Progenitor cell of endocrine pancreas (in vitro differentiated cells): ENCODE results near the gene SORL1. TPM values are rescaled to one million over a fixed set of nuclear protein-coding genes. Genes with fewer than 3 reads are reported as not detected.

Experiments
- DNase-seq: peaks from one replicate; pipeline ENCODE4 v3.0.0; 2021; ENCODE audit warnings: low spot score; ENCODE audit not compliant: unreplicated experiment
- H3K27ac Mint-ChIP-seq: 2 replicates; pipeline ENCODE4 v1.8.0; 2021; ENCODE audit warnings: mild to moderate bottlenecking, moderate library complexity, mixed read lengths
- H3K27me3 Mint-ChIP-seq: 2 replicates; pipeline ENCODE4 v1.8.0; 2021; ENCODE audit warnings: mixed read lengths
- H3K36me3 Mint-ChIP-seq: 2 replicates; pipeline ENCODE4 v1.8.0; 2022; ENCODE audit warnings: mixed read lengths; ENCODE audit not compliant: insufficient read depth
- H3K4me1 Mint-ChIP-seq: 2 replicates; pipeline ENCODE4 v1.8.0; 2021; ENCODE audit warnings: low read depth, mixed read lengths
- H3K4me3 Mint-ChIP-seq: 2 replicates; pipeline ENCODE4 v1.8.0; 2021; ENCODE audit warnings: low read depth, mild to moderate bottlenecking, moderate library complexity, mixed read lengths
- H3K9me3 Mint-ChIP-seq: 2 replicates; pipeline ENCODE4 v1.8.0; 2021; ENCODE audit warnings: low read depth, mixed read lengths
- total RNA-seq: library from RNA; stranded (reverse); gene quantifications from 2 replicates; pipeline ENCODE4 v1.2.1, GENCODE V29; 2021
- TF ChIP-seq, protein P1 (sequence below): fragments of 200-600 bp; sonication (generic); IDR thresholded peaks from one replicate; pipeline ENCODE4 v1.5.0; 2021; ENCODE audit warnings: antibody characterized with exemption, mild to moderate bottlenecking; ENCODE audit not compliant: unreplicated experiment

Gene SORL1
- total RNA-seq, 1 donor from 2014 or later = 31.8 TPM

DNA sequence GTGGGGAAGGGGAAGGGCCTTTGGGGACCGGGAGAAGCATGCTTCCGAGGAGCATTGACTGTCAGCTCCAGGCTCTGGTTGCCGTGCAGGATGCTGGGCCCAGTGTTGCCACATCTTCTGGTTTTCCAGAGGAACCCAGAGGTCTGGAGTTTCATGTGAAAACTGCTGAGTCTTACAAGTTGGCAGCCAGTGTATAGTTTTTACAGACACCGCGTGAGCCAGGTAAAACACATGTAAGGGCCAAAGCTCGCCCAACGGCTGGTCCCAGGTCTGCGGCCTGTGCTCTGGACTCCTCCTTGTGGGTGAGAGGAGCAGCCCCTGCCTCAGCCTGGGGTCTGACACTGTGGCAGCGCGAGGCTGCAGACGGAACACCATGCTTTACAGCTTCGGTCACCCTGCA, 19.1 kb downstream of the SORL1 start:
- H3K4me3 Mint-ChIP-seq = no peak overlapping the region
- no peak for DNase-seq
- peaks cover 2% of the 10 kb centered on the region for H3K36me3 Mint-ChIP-seq
- no peaks in the 10 kb centered on the region for H3K9me3 Mint-ChIP-seq
- no peak overlapping the region for H3K27ac Mint-ChIP-seq
- no peaks in the 10 kb centered on the region for H3K27me3 Mint-ChIP-seq
- TF ChIP-seq, protein P1, sequence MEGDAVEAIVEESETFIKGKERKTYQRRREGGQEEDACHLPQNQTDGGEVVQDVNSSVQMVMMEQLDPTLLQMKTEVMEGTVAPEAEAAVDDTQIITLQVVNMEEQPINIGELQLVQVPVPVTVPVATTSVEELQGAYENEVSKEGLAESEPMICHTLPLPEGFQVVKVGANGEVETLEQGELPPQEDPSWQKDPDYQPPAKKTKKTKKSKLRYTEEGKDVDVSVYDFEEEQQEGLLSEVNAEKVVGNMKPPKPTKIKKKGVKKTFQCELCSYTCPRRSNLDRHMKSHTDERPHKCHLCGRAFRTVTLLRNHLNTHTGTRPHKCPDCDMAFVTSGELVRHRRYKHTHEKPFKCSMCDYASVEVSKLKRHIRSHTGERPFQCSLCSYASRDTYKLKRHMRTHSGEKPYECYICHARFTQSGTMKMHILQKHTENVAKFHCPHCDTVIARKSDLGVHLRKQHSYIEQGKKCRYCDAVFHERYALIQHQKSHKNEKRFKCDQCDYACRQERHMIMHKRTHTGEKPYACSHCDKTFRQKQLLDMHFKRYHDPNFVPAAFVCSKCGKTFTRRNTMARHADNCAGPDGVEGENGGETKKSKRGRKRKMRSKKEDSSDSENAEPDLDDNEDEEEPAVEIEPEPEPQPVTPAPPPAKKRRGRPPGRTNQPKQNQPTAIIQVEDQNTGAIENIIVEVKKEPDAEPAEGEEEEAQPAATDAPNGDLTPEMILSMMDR = no peak
- peaks cover 19% of the 10 kb centered on the region for H3K4me1 Mint-ChIP-seq

DNA sequence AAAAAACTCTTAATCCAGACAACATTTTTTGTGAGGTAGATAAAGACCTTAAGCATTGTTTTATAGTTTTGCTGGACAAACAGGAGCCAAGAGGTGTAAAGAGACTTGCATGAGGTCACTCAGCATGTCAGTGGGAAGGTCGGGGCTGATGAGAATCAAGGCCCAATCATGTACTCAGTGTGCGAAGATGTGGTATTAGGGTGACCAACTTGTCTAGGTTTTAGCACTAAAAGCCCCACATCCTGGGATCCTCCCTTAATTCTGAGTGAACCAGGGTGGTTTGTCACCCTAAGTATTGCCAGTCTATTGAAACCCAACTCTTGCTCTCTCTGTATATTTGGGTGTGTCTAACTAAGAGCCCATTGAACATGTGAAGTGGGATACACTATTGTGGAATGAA, 20.2 kb downstream of the SORL1 start:
- H3K4me1 Mint-ChIP-seq = peaks cover 21% of the 10 kb centered on the region

DNA sequence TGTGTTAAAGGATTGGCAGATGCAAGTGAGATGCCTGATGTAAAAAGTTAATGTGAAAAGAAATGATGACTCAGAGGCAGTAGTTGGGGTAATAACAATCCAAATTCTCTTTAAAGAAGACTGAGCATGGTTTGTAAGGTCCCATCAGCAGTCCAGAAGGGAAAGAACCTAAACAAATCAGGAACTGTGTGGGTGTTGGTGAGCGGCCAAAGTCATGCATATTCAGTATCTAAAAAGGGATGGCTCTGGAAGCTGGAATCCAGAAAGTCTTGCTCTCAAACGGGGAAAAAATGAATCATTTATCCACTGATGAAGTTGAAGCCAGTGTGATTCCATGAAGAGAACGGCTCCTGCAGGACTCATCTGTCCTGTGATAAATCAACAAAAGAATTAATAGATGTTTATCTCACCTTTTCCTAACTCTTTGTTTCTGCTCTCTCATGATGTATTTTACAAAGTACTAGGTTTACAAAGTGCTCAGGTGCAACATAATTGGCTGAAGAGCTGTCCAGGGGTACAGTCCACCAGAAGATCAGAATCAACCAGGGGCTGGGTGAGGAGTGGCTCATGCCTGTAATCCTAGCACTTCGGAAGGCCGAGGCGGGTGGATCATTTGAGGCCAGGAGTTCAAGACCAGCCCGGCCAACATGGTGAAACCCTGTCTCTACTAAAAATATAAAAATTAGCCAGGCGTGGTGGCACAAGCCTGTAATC, 21.1 kb downstream of the SORL1 start:
- H3K4me1 Mint-ChIP-seq = peaks cover 21% of the 10 kb centered on the region
- TF ChIP-seq, protein P1 = no peak
- no peaks in the 10 kb centered on the region for H3K27me3 Mint-ChIP-seq
- no peak for DNase-seq
- no peaks in the 10 kb centered on the region for H3K9me3 Mint-ChIP-seq
- no peak overlapping the region for H3K4me3 Mint-ChIP-seq
- peaks cover 2% of the 10 kb centered on the region for H3K36me3 Mint-ChIP-seq
- H3K27ac Mint-ChIP-seq = no peak overlapping the region

More for the DNA sequence above, 20.2 kb downstream of the SORL1 start:
- TF ChIP-seq, protein P1 = no peak
- H3K9me3 Mint-ChIP-seq = no peaks in the 10 kb centered on the region
- no peak overlapping the region for H3K4me3 Mint-ChIP-seq
- no peak overlapping the region for H3K27ac Mint-ChIP-seq
- DNase-seq = no peak
- H3K27me3 Mint-ChIP-seq = no peaks in the 10 kb centered on the region
- peaks cover 2% of the 10 kb centered on the region for H3K36me3 Mint-ChIP-seq

DNA sequence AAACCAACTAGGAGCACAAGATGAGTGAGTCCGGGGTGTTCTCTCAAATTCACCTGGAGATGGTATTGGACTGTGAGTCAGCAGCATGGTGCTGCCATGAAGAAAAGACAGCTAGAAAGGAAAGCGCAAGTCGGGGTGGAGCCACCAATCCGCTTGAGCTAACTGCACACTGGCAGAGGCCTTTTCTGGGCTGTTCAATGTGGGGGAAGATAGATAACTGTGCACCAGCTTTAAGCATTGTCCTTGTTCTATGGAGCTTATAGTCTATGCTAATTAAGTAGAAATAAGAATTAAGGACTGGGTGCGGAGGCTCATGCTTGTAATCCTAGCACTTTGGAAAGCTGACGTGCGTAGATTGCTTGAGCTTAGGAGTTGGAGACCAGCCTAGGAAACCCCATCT, 22.6 kb downstream of the SORL1 start:
- Mint-ChIP-seq H3K9me3 (no peaks in the 10 kb centered on the region), H3K27me3 (no peaks in the 10 kb centered on the region), H3K27ac (no peak overlapping the region), H3K4me1 (peaks cover 36% of the 10 kb centered on the region), H3K36me3 (peaks cover 2% of the 10 kb centered on the region), H3K4me3 (no peak overlapping the region)
- TF ChIP-seq, protein P1 = no peak
- DNase-seq = no peak

DNA sequence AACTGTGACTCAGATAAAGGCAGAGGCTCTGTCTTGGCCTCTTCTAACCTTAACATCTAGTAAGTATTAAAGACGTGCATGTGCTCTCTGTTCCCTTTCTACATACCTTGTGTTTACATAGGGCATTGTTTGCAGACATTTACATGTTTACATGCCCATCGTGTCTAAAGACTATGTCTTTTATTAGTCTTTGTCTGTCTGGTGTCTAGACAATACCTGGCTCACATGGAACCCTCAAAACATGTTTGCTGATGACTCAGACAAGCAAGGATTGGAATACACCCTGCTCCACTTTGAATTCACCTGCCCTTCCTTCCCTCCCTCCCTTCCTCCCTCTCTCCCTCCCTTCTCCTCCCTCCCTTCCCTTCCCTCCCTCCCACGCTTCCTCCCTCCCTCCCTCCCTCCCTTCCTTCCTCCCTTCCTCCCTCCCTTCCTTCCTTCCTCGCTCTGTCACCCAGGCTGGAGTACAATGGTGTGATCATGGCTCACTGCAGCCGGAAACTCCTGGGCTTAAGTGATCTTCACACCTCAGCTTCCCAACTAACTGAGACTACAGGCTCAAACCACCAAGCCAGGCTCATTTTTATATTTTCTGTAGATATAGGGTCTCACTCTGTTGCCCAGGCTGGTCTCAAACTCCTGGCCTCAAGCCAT, 24.4 kb downstream of the SORL1 start:
- peaks cover 41% of the 10 kb centered on the region for H3K4me1 Mint-ChIP-seq
- H3K27ac Mint-ChIP-seq = peak overlapping the region; percentile 64
- H3K4me3 Mint-ChIP-seq = no peak overlapping the region
- no peaks in the 10 kb centered on the region for H3K27me3 Mint-ChIP-seq
- TF ChIP-seq, protein P1 = no peak
- H3K9me3 Mint-ChIP-seq = no peaks in the 10 kb centered on the region
- H3K36me3 Mint-ChIP-seq = peaks cover 2% of the 10 kb centered on the region
- no peak for DNase-seq
